NCI-H345 treated with DMSO at 0.1 percent for 48 hours (cell line): ENCODE data around the gene GNA12.

Source experiments
- DNase-seq: peaks from one replicate; lab custom pipeline; 2025; ENCODE audit not compliant: unreplicated experiment; lab: John Stamatoyannopoulos, UW

The GNA12 gene

GRCh38 chr7:2819161-2819953, 24.8 kb downstream of the GNA12 start:
- no peak for DNase-seq

GRCh38 chr7:2818653-2819052, 25.5 kb downstream of the GNA12 start:
- DNase-seq = no peak

- no peak for DNase-seq
Measured at GRCh38 chr7:2818121-2818520, 26.0 kb downstream of the GNA12 start.

GRCh38 chr7:2817456-2817855, 26.7 kb downstream of the GNA12 start:
- no peak for DNase-seq

- DNase-seq = no peak
Measured at GRCh38 chr7:2815875-2816245, 28.2 kb downstream of the GNA12 start.

GRCh38 chr7:2814946-2815874, 28.9 kb downstream of the GNA12 start:
- DNase-seq = no peak

- DNase-seq = no peak
Measured at GRCh38 chr7:2814186-2814945, 29.7 kb downstream of the GNA12 start.

- DNase-seq = no peak
Measured at GRCh38 chr7:2813350-2814185, 30.5 kb downstream of the GNA12 start.

- DNase-seq = no peak
Measured at GRCh38 chr7:2812831-2813230, 31.3 kb downstream of the GNA12 start.

GRCh38 chr7:2812114-2812487, 32.0 kb downstream of the GNA12 start:
- no peak for DNase-seq

- no peak for DNase-seq
Measured at GRCh38 chr7:2811476-2812113, 32.5 kb downstream of the GNA12 start.

GRCh38 chr7:2810682-2811415, 33.3 kb downstream of the GNA12 start:
- no peak for DNase-seq

GRCh38 chr7:2809903-2810625, 34.0 kb downstream of the GNA12 start:
- DNase-seq = no peak

- no peak for DNase-seq
Measured at GRCh38 chr7:2808891-2809665, 35.0 kb downstream of the GNA12 start.

- no peak for DNase-seq
Measured at GRCh38 chr7:2807845-2808772, 36.0 kb downstream of the GNA12 start.

- no peak for DNase-seq
Measured at GRCh38 chr7:2807460-2807844, 36.7 kb downstream of the GNA12 start.

GRCh38 chr7:2806571-2806970, 37.5 kb downstream of the GNA12 start:
- DNase-seq = no peak
